HEK293T (cell line): Measurements from ENCODE around the gene TDRKH.

ENCODE experiments used
- FOXA1 ChIP-seq: fragments of 450-650 bp; IDR thresholded peaks from 2 replicates; pipeline ENCODE4 v1.6.1; 2016; ENCODE audit warnings: mild to moderate bottlenecking
- HDGF ChIP-seq: fragments of 450-650 bp; IDR thresholded peaks from 2 replicates; pipeline ENCODE4 v1.6.1; 2017; ENCODE audit warnings: antibody characterized with exemption, borderline replicate concordance
- SUZ12 ChIP-seq: fragments of 450-650 bp; IDR thresholded peaks from 2 replicates; pipeline ENCODE4 v1.6.1; 2016; ENCODE audit warnings: mild to moderate bottlenecking
- ZNF384 ChIP-seq: fragments of 450-650 bp; IDR thresholded peaks from 2 replicates; pipeline ENCODE4 v1.6.1; 2016

DNA sequence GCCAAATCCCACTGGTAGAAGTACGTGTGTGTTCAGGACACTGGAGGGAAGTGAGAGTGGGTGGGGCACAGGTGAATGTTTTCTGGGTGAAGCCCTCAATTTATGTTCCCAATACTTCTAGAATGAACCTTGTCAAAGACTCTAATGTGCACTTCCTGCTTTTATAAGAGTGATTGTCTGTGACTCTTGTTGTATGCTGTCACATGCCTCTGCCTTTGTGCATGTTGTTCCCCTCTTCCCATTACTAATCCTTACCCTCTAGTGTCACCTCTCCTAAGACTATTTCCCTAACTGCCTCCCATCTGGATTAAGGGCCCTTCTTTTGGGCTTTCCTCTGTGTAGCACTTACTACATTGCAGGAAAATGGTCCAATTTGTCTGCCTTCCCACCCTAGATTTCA, 17.5 kb upstream of the TDRKH start:
- TF ChIP-seq HDGF (no peak), FOXA1 (no peak), ZNF384 (no peak), SUZ12 (no peak)
